ENCODE results near the gene GLI3. TPM values are rescaled to one million over a fixed set of nuclear protein-coding genes. Genes with fewer than 3 reads are reported as not detected.

Gene GLI3
- total RNA-seq, 1 experiment from 2014 or later, result 23.1 TPM

GRCh38 chr7:42059275-42059674 is 177.7 kb downstream of the GLI3 start:
- Mint-ChIP-seq H3K4me3 (ENCODE audit: unreplicated experiment) (no peak overlapping the region), H3K36me3 (ENCODE audit: insufficient read depth, unreplicated experiment) (peaks cover 5% of the 10 kb centered on the region), H3K27ac (ENCODE audit: low read depth, unreplicated experiment) (no peak overlapping the region), H3K9me3 (ENCODE audit: unreplicated experiment) (no peaks in the 10 kb centered on the region), H3K27me3 (ENCODE audit: insufficient read depth, unreplicated experiment) (no peaks in the 10 kb centered on the region), H3K4me1 (ENCODE audit: insufficient read depth, unreplicated experiment) (peaks cover 12% of the 10 kb centered on the region)
- no peak for DNase-seq (ENCODE audit: unreplicated experiment)
- BruUV-seq (replicated peaks), result no TSS peak
- POLR2A ChIA-PET, result interaction anchor here (0.5 to 1.6 kb wide), 5 partner anchors 10 to 109 kb away, joined by 3 to 4 read pairs (median 3); no protein-coding TSS in a partner anchor
- intact Hi-C loops (cut with micrococcal nuclease), result no loop called here
- no peak for TF ChIP-seq CTCF (IDR thresholded peaks at IDR 0.05; ENCODE audit: unreplicated experiment)
- CTCF ChIA-PET, result interaction anchor here (0.7 to 1.8 kb wide), 4 partner anchors 11 to 116 kb away, joined by 3 to 5 read pairs (median 5); no protein-coding TSS in a partner anchor

- H3K4me1 Mint-ChIP-seq (ENCODE audit: insufficient read depth, unreplicated experiment), result peaks cover 12% of the 10 kb centered on the region
- no peaks in the 10 kb centered on the region for H3K9me3 Mint-ChIP-seq (ENCODE audit: unreplicated experiment)
- no peak overlapping the region for H3K27ac Mint-ChIP-seq (ENCODE audit: low read depth, unreplicated experiment)
- POLR2A ChIA-PET, result interaction anchor here (0.6 to 1.0 kb wide), 3 partner anchors 14 to 178 kb away, joined by 3 to 6 read pairs (median 4); no protein-coding TSS in a partner anchor
- intact Hi-C loops (cut with micrococcal nuclease), result no loop called here
- TF ChIP-seq CTCF (IDR thresholded peaks at IDR 0.05; ENCODE audit: unreplicated experiment), result no peak
- no peaks in the 10 kb centered on the region for H3K27me3 Mint-ChIP-seq (ENCODE audit: insufficient read depth, unreplicated experiment)
- CTCF ChIA-PET, result interaction anchor here (0.6 to 2.1 kb wide), 3 partner anchors 114 to 1891 kb away, joined by 3 to 6 read pairs (median 4); no protein-coding TSS in a partner anchor
- H3K36me3 Mint-ChIP-seq (ENCODE audit: insufficient read depth, unreplicated experiment), result peaks cover 6% of the 10 kb centered on the region
- no TSS peak for BruUV-seq (replicated peaks)
- no peak for DNase-seq (ENCODE audit: unreplicated experiment)
- H3K4me3 Mint-ChIP-seq (ENCODE audit: unreplicated experiment), result no peak overlapping the region
Observed at GRCh38 chr7:42057331-42057730, 179.7 kb downstream of the GLI3 start.

- no peak for DNase-seq (ENCODE audit: unreplicated experiment)
- Mint-ChIP-seq H3K9me3 (ENCODE audit: unreplicated experiment) (no peaks in the 10 kb centered on the region), H3K27me3 (ENCODE audit: insufficient read depth, unreplicated experiment) (no peaks in the 10 kb centered on the region), H3K36me3 (ENCODE audit: insufficient read depth, unreplicated experiment) (peaks cover 14% of the 10 kb centered on the region), H3K4me3 (ENCODE audit: unreplicated experiment) (no peak overlapping the region), H3K27ac (ENCODE audit: low read depth, unreplicated experiment) (no peak overlapping the region), H3K4me1 (ENCODE audit: insufficient read depth, unreplicated experiment) (peaks cover 12% of the 10 kb centered on the region)
- no TSS peak for BruUV-seq (replicated peaks)
- ChIA-PET CTCF (no interaction called here), POLR2A (no interaction called here)
- TF ChIP-seq CTCF (IDR thresholded peaks at IDR 0.05; ENCODE audit: unreplicated experiment), result no peak
- intact Hi-C loops (cut with micrococcal nuclease), result no loop called here
Observed at GRCh38 chr7:42055171-42055570, 181.8 kb downstream of the GLI3 start.

GRCh38 chr7:42053834-42054233 is 183.2 kb downstream of the GLI3 start:
- Mint-ChIP-seq H3K4me1 (ENCODE audit: insufficient read depth, unreplicated experiment) (peaks cover 12% of the 10 kb centered on the region), H3K36me3 (ENCODE audit: insufficient read depth, unreplicated experiment) (peaks cover 19% of the 10 kb centered on the region), H3K27me3 (ENCODE audit: insufficient read depth, unreplicated experiment) (no peaks in the 10 kb centered on the region), H3K4me3 (ENCODE audit: unreplicated experiment) (no peak overlapping the region), H3K9me3 (ENCODE audit: unreplicated experiment) (no peaks in the 10 kb centered on the region), H3K27ac (ENCODE audit: low read depth, unreplicated experiment) (no peak overlapping the region)
- ChIA-PET POLR2A (interaction anchor here (1.3 kb wide), 1 partner anchor 9 kb away, joined by 3 read pairs; no protein-coding TSS in a partner anchor), CTCF (interaction anchor here (0.7 to 1.2 kb wide), 2 partner anchors 10 to 76 kb away, joined by 3 to 4 read pairs; no protein-coding TSS in a partner anchor)
- no TSS peak for BruUV-seq (replicated peaks)
- no peak for TF ChIP-seq CTCF (IDR thresholded peaks at IDR 0.05; ENCODE audit: unreplicated experiment)
- DNase-seq (ENCODE audit: unreplicated experiment), result peak; percentile 12
- intact Hi-C loops (cut with micrococcal nuclease), result no loop called here

Measured in MCF 10A (cell line).